ENCODE data around the gene PARP1.

The PARP1 gene

GRCh38 chr1:226407497-226408284 lies at the start of gene PARP1:
Gene PARP1, minus strand, starts transcription at chr1:226408093. Its CDS starts 164 bp downstream, at chr1:226407929.
- Histone ChIP-seq H3K27ac (ENCODE audit: low read depth in 2 of 2, low read length in 2 of 2) (peak within 1 kb of the TSS; percentile 82 to 87), H3K27me3 (ENCODE audit: control insufficient read depth in 2 of 2, insufficient read depth in 2 of 2, low read length in 2 of 2) (no peaks in the 10 kb centered on the region), H3K9me3 (ENCODE audit: control insufficient read depth in 2 of 2, low read length in 2 of 2) (no peaks in the 10 kb centered on the region), H3K36me3 (ENCODE audit: control insufficient read depth in 2 of 2, insufficient read depth in 2 of 2, low read length in 2 of 2) (no peaks in the 10 kb centered on the region), H3K9ac (ENCODE audit: low read depth in 1 of 2, low read length in 2 of 2) (peak within 1 kb of the TSS; percentile 18 to 69), H3K4me3 (ENCODE audit: low read length in 2 of 2) (peak within 1 kb of the TSS; percentile 78 to 83), H3K4me1 (ENCODE audit: control insufficient read depth in 2 of 2, insufficient read depth in 2 of 2, low read length in 2 of 2) (peaks cover 10 to 24% of the 10 kb centered on the region in 2 donors)

GRCh38 chr1:226457307-226457712 lies 49.4 kb upstream of the PARP1 start:
- Histone ChIP-seq H3K36me3 (ENCODE audit: control insufficient read depth in 2 of 2, insufficient read depth in 2 of 2, low read length in 2 of 2) (no peaks in the 10 kb centered on the region), H3K4me1 (ENCODE audit: control insufficient read depth in 2 of 2, insufficient read depth in 2 of 2, low read length in 2 of 2) (no peaks in the 10 kb centered on the region), H3K27me3 (ENCODE audit: control insufficient read depth in 2 of 2, insufficient read depth in 2 of 2, low read length in 2 of 2) (peaks cover 0 to 3% of the 10 kb centered on the region in 2 donors), H3K4me3 (ENCODE audit: low read length in 2 of 2) (no peak overlapping the region), H3K9me3 (ENCODE audit: control insufficient read depth in 2 of 2, low read length in 2 of 2) (no peaks in the 10 kb centered on the region), H3K9ac (ENCODE audit: low read depth in 1 of 2, low read length in 2 of 2) (no peak overlapping the region), H3K27ac (ENCODE audit: low read depth in 2 of 2, low read length in 2 of 2) (no peak overlapping the region)

DNA sequence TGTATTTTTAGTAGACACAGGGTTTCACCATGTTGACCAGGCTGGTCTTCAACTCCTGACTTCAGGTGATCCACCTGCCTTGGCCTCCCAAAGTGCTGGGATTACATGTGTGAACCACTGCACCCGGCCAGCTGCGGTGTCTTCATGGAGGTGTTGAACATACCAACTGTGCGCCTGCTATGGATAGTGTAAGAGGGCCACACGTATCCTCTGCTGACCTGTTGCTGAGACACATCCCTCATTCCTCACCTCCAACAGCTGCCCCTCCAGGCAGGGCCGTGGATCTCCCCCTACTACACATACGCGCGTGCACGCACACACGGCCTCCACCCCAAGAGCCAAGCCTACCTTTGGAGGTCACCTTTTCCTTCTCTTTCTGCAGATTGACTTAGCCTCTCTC lies 48.0 kb upstream of the PARP1 start:
- Histone ChIP-seq H3K27ac (ENCODE audit: low read depth in 2 of 2, low read length in 2 of 2) (no peak overlapping the region), H3K9ac (ENCODE audit: low read depth in 1 of 2, low read length in 2 of 2) (no peak overlapping the region), H3K4me1 (ENCODE audit: control insufficient read depth in 2 of 2, insufficient read depth in 2 of 2, low read length in 2 of 2) (no peaks in the 10 kb centered on the region), H3K4me3 (ENCODE audit: low read length in 2 of 2) (no peak overlapping the region), H3K9me3 (ENCODE audit: control insufficient read depth in 2 of 2, low read length in 2 of 2) (no peaks in the 10 kb centered on the region), H3K36me3 (ENCODE audit: control insufficient read depth in 2 of 2, insufficient read depth in 2 of 2, low read length in 2 of 2) (no peaks in the 10 kb centered on the region), H3K27me3 (ENCODE audit: control insufficient read depth in 2 of 2, insufficient read depth in 2 of 2, low read length in 2 of 2) (peaks cover 0 to 3% of the 10 kb centered on the region in 2 donors)

DNA sequence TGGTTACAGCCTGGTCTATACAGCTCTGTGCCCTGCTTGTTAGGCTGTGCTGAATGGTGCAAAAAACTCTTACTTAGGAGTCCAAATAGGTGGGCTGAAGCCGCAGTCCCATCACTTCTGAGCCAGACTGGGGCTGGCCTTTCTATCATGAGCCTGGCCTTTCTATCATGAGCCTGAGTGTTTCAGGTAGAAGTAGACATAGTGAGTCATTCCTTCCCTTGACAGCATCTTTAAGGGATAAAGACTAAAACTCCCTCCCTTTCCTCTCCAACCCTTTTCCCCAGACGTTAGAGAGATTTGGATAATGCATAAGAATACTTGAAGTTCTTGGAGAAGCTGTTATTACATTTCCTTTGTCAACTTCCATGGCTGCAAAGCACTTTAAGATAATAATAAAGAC lies 46.5 kb upstream of the PARP1 start:
- Histone ChIP-seq H3K4me1 (ENCODE audit: control insufficient read depth in 2 of 2, insufficient read depth in 2 of 2, low read length in 2 of 2) (no peaks in the 10 kb centered on the region), H3K27ac (ENCODE audit: low read depth in 2 of 2, low read length in 2 of 2) (no peak overlapping the region), H3K9ac (ENCODE audit: low read depth in 1 of 2, low read length in 2 of 2) (no peak overlapping the region), H3K9me3 (ENCODE audit: control insufficient read depth in 2 of 2, low read length in 2 of 2) (no peaks in the 10 kb centered on the region), H3K36me3 (ENCODE audit: control insufficient read depth in 2 of 2, insufficient read depth in 2 of 2, low read length in 2 of 2) (no peaks in the 10 kb centered on the region), H3K27me3 (ENCODE audit: control insufficient read depth in 2 of 2, insufficient read depth in 2 of 2, low read length in 2 of 2) (peaks cover 2 to 3% of the 10 kb centered on the region in 2 donors), H3K4me3 (ENCODE audit: low read length in 2 of 2) (no peak overlapping the region)

- H3K27ac ChIP-seq (ENCODE audit: low read depth in 2 of 2, low read length in 2 of 2) = no peak overlapping the region
- no peaks in the 10 kb centered on the region for H3K4me1 ChIP-seq (ENCODE audit: control insufficient read depth in 2 of 2, insufficient read depth in 2 of 2, low read length in 2 of 2)
- no peaks in the 10 kb centered on the region for H3K36me3 ChIP-seq (ENCODE audit: control insufficient read depth in 2 of 2, insufficient read depth in 2 of 2, low read length in 2 of 2)
- peaks cover 2 to 3% of the 10 kb centered on the region in 2 donors for H3K27me3 ChIP-seq (ENCODE audit: control insufficient read depth in 2 of 2, insufficient read depth in 2 of 2, low read length in 2 of 2)
- H3K9ac ChIP-seq (ENCODE audit: low read depth in 1 of 2, low read length in 2 of 2) = no peak overlapping the region
- H3K4me3 ChIP-seq (ENCODE audit: low read length in 2 of 2) = no peak overlapping the region
- no peaks in the 10 kb centered on the region for H3K9me3 ChIP-seq (ENCODE audit: control insufficient read depth in 2 of 2, low read length in 2 of 2)
Measured at GRCh38 chr1:226453015-226453704, 45.3 kb upstream of the PARP1 start.

DNA sequence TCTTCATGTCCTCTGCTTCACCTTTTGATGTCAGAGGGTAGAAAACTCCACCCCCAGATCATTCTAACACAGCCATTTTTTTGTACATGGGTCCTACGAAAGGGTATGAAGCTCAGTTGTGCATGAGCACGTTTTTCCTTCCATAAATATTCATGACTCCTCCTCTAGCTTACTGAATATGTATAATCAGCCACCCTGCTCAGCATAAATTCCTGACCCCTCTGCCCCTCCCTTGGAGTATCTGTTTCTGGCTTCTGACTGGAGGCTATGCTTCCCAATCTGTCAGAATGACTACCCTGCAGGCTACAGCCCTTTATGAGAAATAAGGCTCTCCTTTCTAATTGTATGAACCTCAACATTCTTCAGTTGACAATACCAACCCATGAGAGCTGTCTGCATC lies 42.8 kb upstream of the PARP1 start:
- Histone ChIP-seq H3K27ac (ENCODE audit: low read depth in 2 of 2, low read length in 2 of 2) (no peak overlapping the region), H3K9ac (ENCODE audit: low read depth in 1 of 2, low read length in 2 of 2) (no peak overlapping the region), H3K9me3 (ENCODE audit: control insufficient read depth in 2 of 2, low read length in 2 of 2) (no peaks in the 10 kb centered on the region), H3K4me1 (ENCODE audit: control insufficient read depth in 2 of 2, insufficient read depth in 2 of 2, low read length in 2 of 2) (no peaks in the 10 kb centered on the region), H3K27me3 (ENCODE audit: control insufficient read depth in 2 of 2, insufficient read depth in 2 of 2, low read length in 2 of 2) (peaks cover 0 to 2% of the 10 kb centered on the region in 2 donors), H3K36me3 (ENCODE audit: control insufficient read depth in 2 of 2, insufficient read depth in 2 of 2, low read length in 2 of 2) (no peaks in the 10 kb centered on the region), H3K4me3 (ENCODE audit: low read length in 2 of 2) (no peak overlapping the region)

DNA sequence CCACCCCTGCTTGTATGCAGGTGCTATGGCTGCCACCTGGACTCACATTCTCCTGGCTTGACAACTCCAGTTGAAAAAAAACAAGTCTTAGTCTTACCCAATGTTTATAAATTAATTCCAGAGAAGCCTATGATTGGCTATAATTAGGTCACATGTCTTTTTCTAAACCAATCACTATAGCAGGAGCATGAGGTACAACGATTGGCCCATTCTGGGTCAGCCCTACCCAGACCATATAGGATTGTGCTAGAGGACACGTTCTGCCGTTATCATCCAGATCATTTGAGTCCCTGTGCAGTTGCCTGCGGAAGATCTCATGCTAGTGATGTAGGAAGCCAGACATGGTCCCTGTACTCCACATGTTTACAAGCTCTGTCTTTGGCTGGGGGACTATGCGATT lies 41.9 kb upstream of the PARP1 start:
- no peaks in the 10 kb centered on the region for H3K4me1 ChIP-seq (ENCODE audit: control insufficient read depth in 2 of 2, insufficient read depth in 2 of 2, low read length in 2 of 2)
- H3K36me3 ChIP-seq (ENCODE audit: control insufficient read depth in 2 of 2, insufficient read depth in 2 of 2, low read length in 2 of 2) = no peaks in the 10 kb centered on the region
- H3K27ac ChIP-seq (ENCODE audit: low read depth in 2 of 2, low read length in 2 of 2) = no peak overlapping the region
- peaks cover 0 to 2% of the 10 kb centered on the region in 2 donors for H3K27me3 ChIP-seq (ENCODE audit: control insufficient read depth in 2 of 2, insufficient read depth in 2 of 2, low read length in 2 of 2)
- no peaks in the 10 kb centered on the region for H3K9me3 ChIP-seq (ENCODE audit: control insufficient read depth in 2 of 2, low read length in 2 of 2)
- no peak overlapping the region for H3K4me3 ChIP-seq (ENCODE audit: low read length in 2 of 2)
- H3K9ac ChIP-seq (ENCODE audit: low read depth in 1 of 2, low read length in 2 of 2) = no peak overlapping the region

DNA sequence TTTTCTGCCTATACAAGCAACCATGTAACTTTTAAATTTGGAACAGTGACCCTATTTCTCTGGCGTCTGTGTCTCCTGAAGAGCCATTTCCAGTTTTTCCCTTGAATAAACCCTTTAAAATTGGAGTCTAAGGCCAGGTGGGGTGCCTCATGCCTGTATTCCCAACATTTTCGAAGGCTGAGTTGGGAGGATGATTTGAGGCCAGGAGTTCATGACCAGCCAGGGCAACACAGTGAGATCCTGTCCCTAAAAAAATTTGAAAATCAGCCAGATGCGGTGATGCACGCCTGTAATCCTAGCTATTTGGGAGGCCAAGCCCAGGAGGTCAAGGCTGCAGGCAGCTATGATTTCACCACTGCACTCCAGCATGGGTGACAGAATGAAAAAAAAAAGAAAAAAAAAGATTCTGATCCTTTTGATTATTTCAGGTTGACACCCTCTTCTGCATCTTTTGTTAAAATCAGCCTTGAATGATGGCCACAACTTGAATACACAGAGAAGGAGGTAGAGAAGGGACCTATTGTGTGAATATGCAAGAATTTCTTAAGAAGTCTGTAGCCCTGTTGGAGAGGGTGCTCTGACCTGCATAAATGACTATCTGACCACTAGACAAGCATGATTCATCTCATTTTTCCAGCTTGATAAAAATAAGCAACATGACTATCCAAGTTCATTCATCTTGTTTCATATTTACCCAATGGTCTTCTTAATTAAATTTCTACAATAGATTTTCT lies 40.2 kb upstream of the PARP1 start:
- H3K36me3 ChIP-seq (ENCODE audit: control insufficient read depth in 2 of 2, insufficient read depth in 2 of 2, low read length in 2 of 2) = no peaks in the 10 kb centered on the region
- no peak overlapping the region for H3K9ac ChIP-seq (ENCODE audit: low read depth in 1 of 2, low read length in 2 of 2)
- peaks cover 0 to 2% of the 10 kb centered on the region in 2 donors for H3K27me3 ChIP-seq (ENCODE audit: control insufficient read depth in 2 of 2, insufficient read depth in 2 of 2, low read length in 2 of 2)
- H3K4me1 ChIP-seq (ENCODE audit: control insufficient read depth in 2 of 2, insufficient read depth in 2 of 2, low read length in 2 of 2) = no peaks in the 10 kb centered on the region
- H3K9me3 ChIP-seq (ENCODE audit: control insufficient read depth in 2 of 2, low read length in 2 of 2) = no peaks in the 10 kb centered on the region
- H3K4me3 ChIP-seq (ENCODE audit: low read length in 2 of 2) = no peak overlapping the region
- H3K27ac ChIP-seq (ENCODE audit: low read depth in 2 of 2, low read length in 2 of 2) = no peak overlapping the region

GRCh38 chr1:226446094-226446493 lies 38.2 kb upstream of the PARP1 start:
- H3K4me3 ChIP-seq (ENCODE audit: low read length in 2 of 2) = no peak overlapping the region
- H3K27me3 ChIP-seq (ENCODE audit: control insufficient read depth in 2 of 2, insufficient read depth in 2 of 2, low read length in 2 of 2) = peaks cover 0 to 2% of the 10 kb centered on the region in 2 donors
- H3K9me3 ChIP-seq (ENCODE audit: control insufficient read depth in 2 of 2, low read length in 2 of 2) = no peaks in the 10 kb centered on the region
- H3K27ac ChIP-seq (ENCODE audit: low read depth in 2 of 2, low read length in 2 of 2) = no peak overlapping the region
- H3K9ac ChIP-seq (ENCODE audit: low read depth in 1 of 2, low read length in 2 of 2) = no peak overlapping the region
- no peaks in the 10 kb centered on the region for H3K4me1 ChIP-seq (ENCODE audit: control insufficient read depth in 2 of 2, insufficient read depth in 2 of 2, low read length in 2 of 2)
- H3K36me3 ChIP-seq (ENCODE audit: control insufficient read depth in 2 of 2, insufficient read depth in 2 of 2, low read length in 2 of 2) = no peaks in the 10 kb centered on the region

DNA sequence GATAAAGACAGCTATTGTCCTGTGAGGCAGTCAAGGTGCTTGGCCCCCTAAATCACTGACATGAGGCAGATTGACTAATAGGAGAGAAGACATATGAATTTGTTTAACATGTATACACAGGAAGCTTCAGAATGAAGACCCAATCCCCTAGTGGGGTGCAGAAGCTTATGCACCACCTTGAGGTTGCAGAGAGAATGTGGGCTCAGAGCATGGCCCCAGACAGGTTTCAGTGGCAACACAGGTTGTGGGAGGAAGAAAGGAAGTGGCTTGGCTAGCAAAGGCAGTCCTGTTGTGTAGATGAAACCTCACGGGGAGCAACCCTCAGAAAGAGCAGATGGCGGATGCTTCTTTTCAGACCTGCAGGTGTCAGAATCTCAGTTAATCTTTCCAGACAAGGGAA lies 37.0 kb upstream of the PARP1 start:
- no peaks in the 10 kb centered on the region for H3K36me3 ChIP-seq (ENCODE audit: control insufficient read depth in 2 of 2, insufficient read depth in 2 of 2, low read length in 2 of 2)
- H3K4me1 ChIP-seq (ENCODE audit: control insufficient read depth in 2 of 2, insufficient read depth in 2 of 2, low read length in 2 of 2) = no peaks in the 10 kb centered on the region
- no peaks in the 10 kb centered on the region for H3K9me3 ChIP-seq (ENCODE audit: control insufficient read depth in 2 of 2, low read length in 2 of 2)
- no peak overlapping the region for H3K4me3 ChIP-seq (ENCODE audit: low read length in 2 of 2)
- no peak overlapping the region for H3K9ac ChIP-seq (ENCODE audit: low read depth in 1 of 2, low read length in 2 of 2)
- peaks cover 0 to 1% of the 10 kb centered on the region in 2 donors for H3K27me3 ChIP-seq (ENCODE audit: control insufficient read depth in 2 of 2, insufficient read depth in 2 of 2, low read length in 2 of 2)
- H3K27ac ChIP-seq (ENCODE audit: low read depth in 2 of 2, low read length in 2 of 2) = no peak overlapping the region

All from mucosa of rectum (tissue), 2 donors.